Suprapubic skin (tissue), 4 donors: Measurements from ENCODE around the gene KRTAP5-5. TPM values are rescaled to one million over a fixed set of nuclear protein-coding genes. Genes with fewer than 3 reads are reported as not detected.
"Not testable (repeated sequence)": the region's sequence is repeated elsewhere in the genome, so short reads cannot be mapped to it uniquely, and the experiment has no call there.

Experiments used
- DNase-seq, 2 donors: peaks; one replicate each; pipeline ENCODE4 v3.0.0-alpha.2; 2019; ENCODE audit warnings: low spot score in 2 of 2
- H3K27ac ChIP-seq: fragments of 200-600 bp; sonication (generic); one replicate; pipeline ENCODE4 v1.5.1; 2019
- H3K27me3 ChIP-seq: fragments of 200-600 bp; sonication (generic); one replicate; pipeline ENCODE4 v1.5.1; 2019
- H3K36me3 ChIP-seq: fragments of 200-600 bp; sonication (generic); one replicate; pipeline ENCODE4 v1.5.1; 2019
- H3K4me1 ChIP-seq: fragments of 200-600 bp; sonication (generic); one replicate; pipeline ENCODE4 v1.5.1; 2019
- H3K4me3 ChIP-seq: fragments of 200-600 bp; sonication (generic); one replicate; pipeline ENCODE4 v1.5.1; 2019; ENCODE audit warnings: mild to moderate bottlenecking
- H3K9me3 ChIP-seq: fragments of 200-600 bp; sonication (generic); one replicate; pipeline ENCODE4 v1.5.1; 2019
- EP300 ChIP-seq: sonication (generic); formaldehyde crosslinking; IDR thresholded peaks from one replicate; pipeline ENCODE4 v1.6.1; 2017; ENCODE audit warnings: antibody characterized with exemption
- POLR2A ChIP-seq, 2 donors: fragments of 450-650 bp; IDR thresholded peaks; one replicate each; pipeline ENCODE4 v1.6.1; 2017; ENCODE audit warnings: antibody characterized with exemption in 2 of 2, mild to moderate bottlenecking in 2 of 2, moderate library complexity in 2 of 2
- POLR2AphosphoS5 ChIP-seq, 3 donors: sonication (generic); formaldehyde crosslinking; IDR thresholded peaks; one replicate each; pipeline ENCODE4 v1.6.1; 2017; ENCODE audit warnings: antibody characterized with exemption in 3 of 3
- WGBS: methylation state at CpG from one replicate; pipeline ENCODE4 v1.1.5; 2018; 5-methylcytosine and 5-hydroxymethylcytosine counted together
- total RNA-seq, 4 donors: library from RNA; depleted of rRNA; stranded (reverse); fragments of >200 nt; gene quantifications; one replicate each; pipeline ENCODE4 v1.1.0, GENCODE V29; 2016
- TF ChIP-seq, protein P1 (sequence below), 2 donors: fragments of 200-600 bp in 1 of 2; fragments of 450-650 bp in 1 of 2; sonication (generic) in 1 of 2; IDR thresholded peaks; one replicate each; pipeline ENCODE4 v1.5.1; 2016 to 2019; ENCODE audit warnings: antibody characterized with exemption in 2 of 2, mild to moderate bottlenecking in 1 of 2, moderate library complexity in 1 of 2

The KRTAP5-5 gene, protein sequence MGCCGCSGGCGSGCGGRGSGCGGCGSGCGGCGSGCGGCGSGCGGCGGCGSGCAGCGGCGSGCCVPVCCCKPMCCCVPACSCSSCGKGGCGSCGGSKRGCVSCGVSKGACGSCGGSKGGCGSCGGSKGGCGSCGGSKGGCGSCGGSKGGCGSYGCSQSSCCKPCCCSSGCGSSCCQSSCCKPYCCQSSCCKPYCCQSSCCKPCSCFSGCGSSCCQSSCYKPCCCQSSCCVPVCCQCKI
- 1 to 10 TPM in 2 of 4 donors, under 1 TPM in 1, not detected in 1; 0.79 to 2.7 (median 1.2) TPM for total RNA-seq

DNA sequence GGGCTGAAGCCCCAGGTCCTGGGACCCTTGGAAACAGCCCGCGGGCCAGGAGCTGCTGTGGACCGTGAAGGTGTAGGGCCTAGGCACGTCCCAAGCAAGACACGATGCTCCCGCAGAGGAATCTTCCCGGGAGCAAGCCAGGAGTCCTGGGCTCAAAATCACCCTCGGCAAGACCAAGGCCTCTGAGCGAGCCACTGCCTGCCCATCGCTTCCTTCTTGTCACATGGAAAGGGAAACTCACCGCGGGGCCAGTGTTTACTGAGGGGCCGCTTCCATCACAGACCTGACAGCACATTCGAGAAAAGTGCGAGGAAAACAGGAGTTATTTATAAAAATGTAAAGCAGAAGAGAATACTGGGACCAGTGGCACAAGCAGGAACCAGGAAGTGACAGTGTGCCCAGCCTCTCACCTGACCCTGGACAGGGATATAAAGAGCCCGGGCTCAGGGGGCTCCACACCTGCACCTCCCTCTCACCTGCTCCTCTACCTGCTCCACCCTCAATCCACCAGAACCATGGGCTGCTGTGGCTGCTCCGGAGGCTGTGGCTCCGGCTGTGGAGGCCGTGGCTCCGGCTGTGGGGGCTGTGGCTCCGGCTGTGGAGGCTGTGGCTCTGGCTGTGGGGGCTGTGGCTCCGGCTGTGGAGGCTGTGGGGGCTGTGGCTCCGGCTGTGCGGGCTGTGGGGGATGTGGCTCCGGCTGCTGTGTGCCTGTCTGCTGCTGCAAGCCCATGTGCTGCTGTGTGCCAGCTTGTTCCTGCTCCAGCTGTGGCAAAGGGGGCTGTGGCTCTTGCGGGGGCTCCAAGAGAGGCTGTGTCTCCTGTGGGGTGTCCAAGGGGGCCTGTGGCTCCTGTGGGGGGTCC lies at the start of gene KRTAP5-5:
Gene KRTAP5-5 (plus strand): TSS at position 450 of the 860 bp plus-strand sequence. CDS start 66 bp downstream, at position 516.
- Histone ChIP-seq H3K4me3 (no peak within 1 kb of the TSS), H3K27me3 (peaks cover 56% of the 10 kb centered on the region), H3K9me3 (no peaks in the 10 kb centered on the region), H3K36me3 (no peaks in the 10 kb centered on the region), H3K27ac (no peak within 1 kb of the TSS), H3K4me1 (no peaks in the 10 kb centered on the region)
- TF ChIP-seq POLR2AphosphoS5 (IDR thresholded peaks at IDR 0.05) (no peak), EP300 (no peak), POLR2A (IDR thresholded peaks at IDR 0.05) (no peak)
- TF ChIP-seq, protein P1, sequence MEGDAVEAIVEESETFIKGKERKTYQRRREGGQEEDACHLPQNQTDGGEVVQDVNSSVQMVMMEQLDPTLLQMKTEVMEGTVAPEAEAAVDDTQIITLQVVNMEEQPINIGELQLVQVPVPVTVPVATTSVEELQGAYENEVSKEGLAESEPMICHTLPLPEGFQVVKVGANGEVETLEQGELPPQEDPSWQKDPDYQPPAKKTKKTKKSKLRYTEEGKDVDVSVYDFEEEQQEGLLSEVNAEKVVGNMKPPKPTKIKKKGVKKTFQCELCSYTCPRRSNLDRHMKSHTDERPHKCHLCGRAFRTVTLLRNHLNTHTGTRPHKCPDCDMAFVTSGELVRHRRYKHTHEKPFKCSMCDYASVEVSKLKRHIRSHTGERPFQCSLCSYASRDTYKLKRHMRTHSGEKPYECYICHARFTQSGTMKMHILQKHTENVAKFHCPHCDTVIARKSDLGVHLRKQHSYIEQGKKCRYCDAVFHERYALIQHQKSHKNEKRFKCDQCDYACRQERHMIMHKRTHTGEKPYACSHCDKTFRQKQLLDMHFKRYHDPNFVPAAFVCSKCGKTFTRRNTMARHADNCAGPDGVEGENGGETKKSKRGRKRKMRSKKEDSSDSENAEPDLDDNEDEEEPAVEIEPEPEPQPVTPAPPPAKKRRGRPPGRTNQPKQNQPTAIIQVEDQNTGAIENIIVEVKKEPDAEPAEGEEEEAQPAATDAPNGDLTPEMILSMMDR (IDR thresholded peaks at IDR 0.05) = no peak
- WGBS = 69% methylated on average over 14 of the region's 26 CpGs
- no peak for DNase-seq

DNA sequence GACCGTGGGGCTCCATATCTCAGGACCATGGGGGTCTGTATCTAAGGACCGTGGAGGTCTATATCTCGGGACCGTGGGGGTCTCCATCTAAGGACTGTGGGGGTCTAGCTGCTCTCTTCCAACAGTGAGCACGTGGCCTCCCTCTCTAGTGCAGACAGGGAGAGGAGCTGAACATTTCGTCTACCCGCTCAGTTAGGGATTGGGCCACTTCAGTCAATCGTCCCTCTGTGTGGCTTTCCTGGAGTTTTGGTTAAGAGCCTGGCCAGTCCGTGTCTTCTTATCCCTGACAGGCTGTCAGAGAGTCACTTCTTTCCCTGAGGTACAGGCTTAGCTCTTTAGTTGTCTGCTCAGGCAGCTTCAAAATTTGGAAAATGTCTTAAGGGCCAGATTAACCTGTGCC lies 47.6 kb upstream of the KRTAP5-5 start:
- WGBS = 83% methylated on average over 6 of the region's 9 CpGs
- peaks cover 24% of the 10 kb centered on the region for H3K27me3 ChIP-seq
- H3K36me3 ChIP-seq = no peaks in the 10 kb centered on the region
- H3K4me3 ChIP-seq = no peak overlapping the region
- peaks cover 10% of the 10 kb centered on the region for H3K9me3 ChIP-seq
- no peak for DNase-seq
- no peaks in the 10 kb centered on the region for H3K4me1 ChIP-seq
- TF ChIP-seq POLR2A (IDR thresholded peaks at IDR 0.05) (no peak), EP300 (no peak)
- TF ChIP-seq, protein P1 (IDR thresholded peaks at IDR 0.05) = no peak
- no peak overlapping the region for H3K27ac ChIP-seq

DNA sequence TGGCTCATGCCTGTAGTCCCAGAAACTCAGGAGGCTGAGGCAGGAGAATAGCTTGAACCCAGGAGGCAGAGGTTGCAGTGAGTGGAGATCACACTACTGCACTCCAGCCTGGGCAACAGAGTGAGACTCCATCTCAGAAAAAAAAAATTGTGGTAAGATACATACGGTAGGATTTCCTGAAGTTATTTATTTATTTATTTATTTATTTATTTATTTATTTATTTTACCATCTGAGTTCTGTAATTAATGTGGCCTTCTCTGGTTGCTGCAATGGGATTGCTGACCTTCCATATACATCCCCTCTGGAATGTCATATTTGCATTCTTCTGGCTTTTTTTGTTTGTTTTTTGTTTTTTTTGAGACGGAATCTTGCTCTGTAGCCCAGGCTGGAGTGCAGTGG lies 46.7 kb upstream of the KRTAP5-5 start:
- H3K27me3 ChIP-seq = peaks cover 19% of the 10 kb centered on the region
- H3K4me1 ChIP-seq, H3K4me3 ChIP-seq, H3K9me3 ChIP-seq, H3K27ac ChIP-seq, DNase-seq, H3K36me3 ChIP-seq: not testable (repeated sequence)
- WGBS = 82% methylated on average over 2 of the region's 2 CpGs

DNA sequence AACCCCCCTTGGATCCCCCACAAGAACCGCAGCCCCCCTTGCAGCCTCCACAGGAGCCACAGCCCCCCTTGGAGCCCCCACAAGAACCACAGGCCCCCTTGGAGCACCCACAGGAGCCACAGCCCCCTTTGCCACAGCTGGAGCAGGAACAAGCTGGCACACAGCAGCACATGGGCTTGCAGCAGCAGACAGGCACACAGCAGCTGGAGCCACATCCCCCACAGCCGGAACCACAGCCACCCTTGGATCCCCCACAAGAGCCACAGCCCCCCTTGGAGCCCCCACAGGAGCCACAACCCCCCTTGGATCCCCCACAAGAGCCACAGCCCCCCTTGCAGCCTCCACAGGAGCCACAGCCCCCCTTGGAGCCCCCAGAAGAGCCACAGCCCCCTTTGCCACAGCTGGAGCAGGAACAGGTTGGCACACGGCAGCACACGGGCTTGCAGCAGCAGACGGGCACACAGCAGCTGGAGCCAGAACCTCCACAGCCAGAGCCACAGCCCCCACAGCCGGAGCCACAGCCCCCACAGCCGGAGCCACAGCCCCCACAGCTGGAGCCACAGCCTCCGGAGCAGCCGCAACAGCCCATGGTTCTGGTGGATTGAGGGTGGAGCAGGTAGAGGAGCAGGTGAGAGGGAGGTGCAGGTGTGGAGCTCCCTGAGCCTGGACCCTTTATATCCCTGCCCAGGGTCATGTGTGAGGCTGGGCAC lies 44.8 kb upstream of the KRTAP5-5 start, which contains the start of gene KRTAP5-1:
Gene KRTAP5-1 (minus strand): TSS at position 623 of the 710 bp plus-strand sequence. CDS start 34 bp downstream, at position 589.
- peaks cover 10% of the 10 kb centered on the region for H3K4me1 ChIP-seq
- H3K9me3 ChIP-seq, DNase-seq, H3K27ac ChIP-seq, H3K4me3 ChIP-seq, H3K36me3 ChIP-seq: not testable (repeated sequence)
- peaks cover 18% of the 10 kb centered on the region for H3K27me3 ChIP-seq
- WGBS = 77% methylated on average over 3 of the region's 9 CpGs

DNA sequence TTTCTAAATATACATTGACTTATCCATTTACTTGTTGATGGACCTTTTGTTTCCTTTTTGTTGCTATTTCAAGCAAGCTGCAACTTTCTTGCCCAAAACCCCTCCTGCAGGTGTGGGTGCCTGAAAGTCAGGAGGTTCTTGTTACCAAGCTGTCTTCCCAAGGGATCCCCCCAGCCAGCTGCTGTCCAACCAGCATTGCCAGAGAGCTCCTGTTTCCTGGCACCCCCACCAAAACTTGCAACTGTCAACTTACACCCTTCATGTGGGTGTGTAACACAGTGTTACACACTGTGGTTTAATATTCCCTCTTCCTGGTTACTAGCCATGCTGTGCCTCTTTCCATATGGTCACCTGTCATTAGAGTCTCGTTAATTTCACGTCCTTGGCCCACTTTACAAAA lies 42.9 kb upstream of the KRTAP5-5 start:
- TF ChIP-seq, protein P1 (IDR thresholded peaks at IDR 0.05) = no peak
- TF ChIP-seq POLR2AphosphoS5 (IDR thresholded peaks at IDR 0.05) (no peak), POLR2A (IDR thresholded peaks at IDR 0.05) (no peak), EP300 (no peak)
- H3K4me3 ChIP-seq = no peak overlapping the region
- peaks cover 10% of the 10 kb centered on the region for H3K4me1 ChIP-seq
- H3K9me3 ChIP-seq = no peaks in the 10 kb centered on the region
- WGBS = 65% methylated on average over 2 of the region's 2 CpGs
- no peaks in the 10 kb centered on the region for H3K36me3 ChIP-seq
- DNase-seq = no peak
- H3K27ac ChIP-seq = no peak overlapping the region
- peaks cover 21% of the 10 kb centered on the region for H3K27me3 ChIP-seq
